ENCODE results near the gene ALCAM.

DNA sequence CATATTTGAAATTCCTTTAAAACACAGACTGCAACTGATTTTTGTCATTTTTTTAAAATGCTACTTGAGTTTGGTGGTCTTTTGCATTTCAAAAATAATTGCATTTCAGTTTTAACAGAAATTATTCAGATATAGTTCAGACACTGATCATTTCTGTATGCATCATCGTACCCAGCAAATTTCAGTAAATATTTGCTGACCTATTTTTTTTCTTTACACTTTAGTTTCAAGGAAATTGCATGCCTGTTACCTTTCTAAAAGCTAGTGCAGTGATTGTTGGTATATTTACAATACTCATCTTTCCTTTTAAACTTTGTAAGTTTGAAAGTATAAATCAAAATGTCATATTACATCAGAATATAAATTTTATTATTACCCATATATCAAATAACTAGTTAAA lies 32.4 kb downstream of the ALCAM start:
- TF ChIP-seq, protein P1, sequence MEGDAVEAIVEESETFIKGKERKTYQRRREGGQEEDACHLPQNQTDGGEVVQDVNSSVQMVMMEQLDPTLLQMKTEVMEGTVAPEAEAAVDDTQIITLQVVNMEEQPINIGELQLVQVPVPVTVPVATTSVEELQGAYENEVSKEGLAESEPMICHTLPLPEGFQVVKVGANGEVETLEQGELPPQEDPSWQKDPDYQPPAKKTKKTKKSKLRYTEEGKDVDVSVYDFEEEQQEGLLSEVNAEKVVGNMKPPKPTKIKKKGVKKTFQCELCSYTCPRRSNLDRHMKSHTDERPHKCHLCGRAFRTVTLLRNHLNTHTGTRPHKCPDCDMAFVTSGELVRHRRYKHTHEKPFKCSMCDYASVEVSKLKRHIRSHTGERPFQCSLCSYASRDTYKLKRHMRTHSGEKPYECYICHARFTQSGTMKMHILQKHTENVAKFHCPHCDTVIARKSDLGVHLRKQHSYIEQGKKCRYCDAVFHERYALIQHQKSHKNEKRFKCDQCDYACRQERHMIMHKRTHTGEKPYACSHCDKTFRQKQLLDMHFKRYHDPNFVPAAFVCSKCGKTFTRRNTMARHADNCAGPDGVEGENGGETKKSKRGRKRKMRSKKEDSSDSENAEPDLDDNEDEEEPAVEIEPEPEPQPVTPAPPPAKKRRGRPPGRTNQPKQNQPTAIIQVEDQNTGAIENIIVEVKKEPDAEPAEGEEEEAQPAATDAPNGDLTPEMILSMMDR (IDR thresholded peaks at IDR 0.05) = no peak
- TF ChIP-seq EP300 (IDR thresholded peaks at IDR 0.05) = no peak
- TF ChIP-seq POLR2AphosphoS5 (IDR thresholded peaks at IDR 0.05) = no peak
- no peak for TF ChIP-seq POLR2A (IDR thresholded peaks at IDR 0.05)

All from stomach (tissue), 4 donors.